HT-29 (cell line): ENCODE data around the gene CCL1. TPM values are rescaled to one million over a fixed set of nuclear protein-coding genes. Genes with fewer than 3 reads are reported as not detected.
A peak's percentile ranks its signal among the peaks of the same experiment; 100 is the strongest.
"Not testable (repeated sequence)": the region's sequence is repeated elsewhere in the genome, so short reads cannot be mapped to it uniquely, and the experiment has no call there.

Source experiments
- DNase-seq: peaks from one replicate; pipeline ENCODE4 v3.0.0-alpha.2; 2015; ENCODE audit warnings: low spot score
- total RNA-seq: library from RNA; depleted of rRNA; stranded (reverse); fragments of >200 nt; shearing (Covaris generic); gene quantifications from 2 replicates; pipeline ENCODE4 v1.2.3, GENCODE V29; 2014

The CCL1 gene
- total RNA-seq, 1 experiment from 2014 or later: not detected

DNA sequence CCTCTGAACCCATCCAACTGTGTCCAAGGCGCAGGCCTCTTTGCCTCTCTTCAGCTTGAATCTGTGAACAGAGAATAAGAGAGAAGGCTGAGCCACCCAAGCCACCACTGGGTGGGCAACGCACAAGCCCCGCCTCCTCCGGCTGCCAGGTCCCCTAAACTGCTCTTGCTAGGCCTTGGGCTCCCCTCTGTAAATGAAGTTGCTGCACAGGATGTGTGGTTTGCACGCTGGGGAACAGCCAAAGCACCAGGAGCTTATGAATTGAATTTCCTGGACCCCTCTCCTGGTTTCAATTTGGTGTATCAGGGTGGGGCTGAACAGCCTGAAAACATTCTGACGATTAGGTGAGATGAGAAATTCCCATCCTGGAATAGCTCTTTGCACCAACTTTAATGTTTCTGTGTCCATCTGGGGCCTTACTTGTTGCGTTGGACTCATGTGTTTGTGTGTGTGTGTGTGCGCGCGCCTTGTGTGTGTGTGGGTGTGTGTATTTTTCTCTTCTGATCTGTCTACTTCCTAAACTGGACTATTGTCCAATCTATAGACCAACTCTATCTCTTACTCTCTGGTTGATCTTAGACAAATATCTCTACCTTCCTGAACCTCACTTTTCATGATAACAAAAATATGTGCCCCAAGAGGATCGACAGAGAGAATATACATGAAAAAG is 2.3 kb downstream of the CCL1 start:
- DNase-seq: no peak

DNA sequence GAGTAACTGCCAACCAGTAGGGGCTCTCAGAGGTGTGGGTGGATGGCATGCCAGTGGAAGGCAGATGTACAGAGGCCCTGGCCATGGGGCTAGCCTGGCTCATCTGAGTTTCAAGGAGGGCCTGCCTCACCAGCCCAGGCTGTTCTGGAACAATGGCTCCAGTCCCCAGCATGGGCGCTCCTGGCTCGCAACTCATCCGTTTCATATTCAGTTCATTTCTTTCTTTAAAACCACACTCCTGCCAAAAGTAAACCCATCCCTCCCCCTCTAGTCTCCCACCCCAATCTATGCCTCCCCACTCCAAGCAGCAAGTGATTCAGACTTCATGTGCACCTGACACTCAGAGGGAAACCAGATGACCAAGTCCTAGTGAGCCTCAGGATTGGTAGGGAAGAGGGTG is 4.4 kb downstream of the CCL1 start:
- no peak for DNase-seq

DNA sequence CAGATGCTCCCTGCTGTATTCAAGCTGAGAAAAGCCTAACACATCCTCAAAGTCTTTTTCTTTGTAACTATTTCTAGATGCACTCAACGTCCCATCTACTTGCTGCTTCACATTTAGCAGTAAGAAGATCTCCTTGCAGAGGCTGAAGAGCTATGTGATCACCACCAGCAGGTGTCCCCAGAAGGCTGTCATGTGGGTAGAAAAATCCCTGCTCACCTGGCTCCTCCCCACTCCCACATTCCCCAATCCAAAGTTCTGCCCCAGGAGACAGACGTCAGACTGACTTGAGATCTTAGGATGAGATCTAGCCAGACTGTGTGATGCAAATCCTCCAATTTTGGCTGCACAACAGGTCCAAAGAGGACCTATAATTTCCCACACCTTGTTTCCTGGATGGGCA is 5.6 kb downstream of the CCL1 start:
- DNase-seq: peak; percentile 29

DNA sequence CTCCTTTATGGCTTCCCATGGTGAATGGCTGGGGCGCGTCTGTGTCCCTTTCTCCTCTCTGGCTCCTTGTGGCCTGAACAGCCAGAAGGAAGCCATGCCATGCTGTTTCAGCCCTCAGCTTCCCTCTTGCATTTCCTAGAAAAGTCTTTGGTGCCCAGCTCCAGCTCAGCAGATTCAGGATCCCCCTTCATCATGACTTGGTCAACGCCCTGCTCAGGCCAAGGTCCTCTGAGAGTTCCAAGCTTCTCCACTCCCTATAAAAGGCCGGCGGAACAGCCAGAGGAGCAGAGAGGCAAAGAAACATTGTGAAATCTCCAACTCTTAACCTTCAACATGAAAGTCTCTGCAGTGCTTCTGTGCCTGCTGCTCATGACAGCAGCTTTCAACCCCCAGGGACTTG is 6.8 kb downstream of the CCL1 start, which contains the start of gene CCL13:
Gene CCL13 (plus strand): TSS at position 287 of the 400 bp plus-strand sequence. CDS start 47 bp downstream, at position 334.
- DNase-seq: no peak

DNA sequence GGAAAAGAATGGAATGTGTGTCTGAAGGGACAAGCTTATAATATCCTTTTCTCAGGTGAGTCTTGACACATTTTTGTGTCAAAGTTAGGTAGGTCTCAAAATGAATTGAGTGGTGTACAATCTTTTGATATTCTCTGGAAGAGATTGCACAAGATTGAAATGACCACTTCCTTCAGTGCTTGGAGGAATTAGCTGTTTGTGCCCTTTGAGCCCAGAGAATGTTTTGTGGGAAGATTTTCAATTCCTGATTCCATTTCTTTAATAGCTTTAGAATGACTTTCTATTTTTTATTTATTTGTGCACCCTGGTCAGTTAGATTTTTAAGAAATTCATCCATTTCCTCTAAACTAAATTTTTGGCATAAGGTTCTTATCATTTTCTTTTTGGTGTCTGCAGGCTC is 8.4 kb downstream of the CCL1 start:
- no peak for DNase-seq

DNA sequence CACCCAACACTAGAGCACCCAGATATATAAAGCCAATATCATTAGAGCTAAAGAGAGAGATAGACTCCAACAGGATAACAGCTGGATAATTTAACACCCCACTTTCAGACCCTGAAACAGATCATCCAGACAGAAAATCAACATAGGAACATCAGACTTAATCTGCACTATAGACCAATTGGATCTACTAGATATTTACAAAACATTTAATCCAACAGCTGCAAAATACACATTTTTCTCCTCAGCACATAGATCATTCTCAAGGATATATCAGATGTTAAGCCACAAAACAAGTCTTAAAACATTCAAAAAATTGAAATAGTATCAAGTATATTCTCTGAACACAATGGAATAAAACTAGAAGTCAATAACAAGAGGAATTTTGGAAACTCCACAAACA is 10.8 kb downstream of the CCL1 start:
- no peak for DNase-seq

DNA sequence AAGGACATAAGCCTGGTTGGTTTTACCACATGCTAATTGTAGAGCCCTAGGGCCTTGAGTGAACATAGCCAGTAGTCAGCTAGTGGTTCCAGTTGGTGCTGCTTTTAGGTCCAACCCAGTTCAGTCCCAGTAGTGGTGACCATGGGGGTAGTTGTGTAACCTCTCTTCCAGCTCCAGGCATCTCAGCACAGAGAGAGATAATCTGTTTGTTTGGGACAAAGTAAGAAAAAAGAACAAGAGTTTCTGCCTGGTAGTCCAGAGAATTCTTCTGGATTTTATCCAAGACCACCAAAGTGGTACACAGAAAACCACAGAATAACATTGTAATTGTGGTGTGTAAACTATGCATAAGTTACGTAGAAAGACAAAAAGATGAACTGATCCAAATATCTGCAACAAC is 11.9 kb downstream of the CCL1 start:
- no peak for DNase-seq

DNA sequence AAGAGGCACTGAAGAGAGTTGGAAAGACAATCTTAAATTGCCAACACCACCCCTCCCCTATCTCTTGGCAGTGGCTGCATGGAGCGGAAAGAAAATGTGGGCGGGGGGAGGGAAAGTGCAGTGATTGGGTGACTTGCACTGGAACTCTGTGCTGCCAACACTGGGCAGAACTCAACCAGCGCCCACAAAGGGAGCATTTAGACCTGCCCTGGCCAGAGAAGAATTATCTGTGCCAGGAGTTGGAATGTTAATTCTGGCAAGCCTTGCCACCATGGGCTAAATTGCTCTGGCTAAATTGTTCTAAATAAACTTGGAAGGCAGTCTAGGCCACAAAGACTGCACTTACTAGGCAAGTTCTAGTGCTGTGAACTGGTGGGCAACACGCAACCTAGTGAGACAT is 13.3 kb downstream of the CCL1 start:
- no peak for DNase-seq

DNA sequence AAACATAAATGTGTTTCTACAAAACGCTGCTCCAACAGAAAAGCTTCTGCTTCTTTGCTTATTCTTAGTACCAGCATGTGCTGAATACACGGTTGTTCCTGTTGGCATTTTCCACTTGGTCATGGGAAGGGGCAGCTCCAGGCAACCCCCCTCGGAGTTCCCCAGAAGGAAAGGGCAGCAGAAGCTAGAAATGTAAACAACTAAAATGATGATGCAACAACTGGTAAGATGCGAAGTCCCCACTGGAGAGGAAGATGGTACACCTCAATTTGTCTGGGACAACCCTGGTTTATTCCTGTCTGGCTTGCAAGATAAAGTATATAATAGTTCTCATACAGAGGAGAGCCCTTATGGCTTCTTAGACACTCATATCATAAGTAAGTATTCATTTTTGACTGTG is 16.0 kb downstream of the CCL1 start:
- DNase-seq: no peak

DNA sequence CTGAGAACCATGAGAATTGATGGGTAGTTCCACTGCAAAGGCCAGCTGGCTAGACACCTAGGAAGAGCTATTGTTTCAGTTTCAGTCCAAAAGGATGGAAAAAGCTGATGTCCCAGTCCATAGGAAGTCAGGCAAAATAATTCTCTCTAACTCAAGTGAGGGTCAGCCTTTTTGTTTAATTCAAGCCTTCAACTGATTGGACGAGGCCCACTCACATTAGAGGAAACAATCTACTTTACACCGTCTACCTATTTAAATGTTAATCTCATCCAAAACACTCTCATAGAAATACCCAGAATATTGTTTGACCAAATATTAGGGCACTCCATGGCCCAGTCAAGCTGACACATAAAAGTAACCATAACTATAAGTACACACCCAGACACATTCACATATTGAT is 21.1 kb downstream of the CCL1 start:
- DNase-seq: no peak

DNA sequence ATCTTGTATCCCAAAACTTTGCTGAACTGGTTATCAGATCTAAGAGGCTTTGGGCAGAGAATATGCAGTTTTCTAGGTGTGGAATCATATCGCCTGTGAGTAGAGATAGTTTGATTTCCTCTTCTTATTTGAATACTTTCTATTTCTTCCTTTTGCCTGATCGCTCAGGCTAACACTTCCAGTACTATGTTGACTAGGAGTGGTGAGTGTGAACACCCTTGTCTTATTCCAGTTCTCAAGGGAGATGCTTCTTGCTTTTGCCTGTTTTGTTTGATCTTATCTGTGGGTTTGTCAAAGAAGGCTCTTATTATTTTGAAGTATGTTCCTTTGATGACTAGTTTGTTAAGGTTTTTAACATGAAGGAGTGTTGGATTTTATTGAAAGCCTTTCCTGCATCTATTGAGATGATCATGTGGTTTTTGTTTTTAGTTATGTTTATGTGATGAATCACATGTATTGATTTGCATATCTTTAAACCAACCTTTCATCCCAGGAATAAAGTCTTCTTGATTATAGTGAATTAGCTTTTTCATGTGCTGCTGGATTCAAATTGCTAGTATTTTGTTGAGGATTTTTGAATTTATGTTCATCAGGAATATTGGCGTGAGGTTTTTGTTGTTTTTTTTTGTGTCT is 23.8 kb downstream of the CCL1 start:
- no peak for DNase-seq

DNA sequence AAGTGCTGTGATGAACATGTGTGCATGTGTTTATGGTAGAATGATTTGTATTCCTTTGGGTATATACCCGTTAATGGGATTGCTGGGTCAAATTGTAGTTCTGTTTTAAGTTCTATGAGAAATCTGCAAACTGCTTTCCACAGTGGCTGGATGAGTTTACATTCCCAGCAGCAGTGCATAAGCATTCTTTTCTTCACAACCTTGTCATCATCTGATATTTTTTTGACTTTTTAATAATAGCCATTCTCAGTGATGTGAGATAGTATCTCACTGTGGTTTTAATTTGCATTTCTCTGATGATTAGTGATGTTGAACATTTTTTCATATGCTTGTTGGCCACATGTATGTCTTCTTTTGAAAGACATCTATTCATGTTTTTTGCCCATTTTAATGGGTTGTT is 25.3 kb downstream of the CCL1 start:
- DNase-seq: no peak

DNA sequence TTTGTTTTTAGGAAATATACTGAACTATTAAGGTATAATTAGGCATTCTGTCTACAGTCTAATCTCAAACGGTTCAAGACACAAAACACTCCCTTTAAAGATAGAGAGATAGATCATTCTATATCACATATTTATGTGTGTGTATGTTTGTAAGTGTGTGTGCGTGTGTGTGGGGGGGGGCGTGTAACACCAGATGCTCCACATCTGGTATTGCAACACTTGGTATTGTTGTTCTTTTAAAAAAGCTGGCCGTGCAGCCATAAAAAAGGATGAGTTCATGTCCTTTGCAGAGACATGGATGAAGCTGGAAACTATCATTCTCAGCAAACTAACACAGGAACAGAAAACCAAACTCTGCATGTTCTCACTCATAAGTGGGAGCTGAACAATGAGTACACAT is 35.5 kb downstream of the CCL1 start:
- not testable (repeated sequence) for DNase-seq

DNA sequence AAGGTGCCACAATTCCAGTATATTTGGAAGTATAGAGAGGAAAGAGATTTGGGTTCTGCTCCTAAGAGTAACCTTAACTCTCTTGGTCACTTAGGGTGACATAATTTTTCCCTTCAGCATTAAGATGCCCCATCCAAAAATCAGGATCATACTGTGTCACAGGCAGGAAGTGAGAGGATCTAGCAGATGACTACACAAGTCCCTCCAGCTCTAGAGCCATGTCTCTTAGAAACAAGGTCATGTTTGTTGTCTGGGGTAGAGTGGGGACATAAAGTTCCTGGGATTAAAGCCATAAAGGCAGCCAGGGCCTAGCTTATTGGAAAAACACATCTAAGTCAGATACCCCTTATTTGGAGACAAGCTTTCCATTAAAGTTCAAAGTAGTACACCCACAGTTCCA is 41.1 kb downstream of the CCL1 start:
- no peak for DNase-seq

DNA sequence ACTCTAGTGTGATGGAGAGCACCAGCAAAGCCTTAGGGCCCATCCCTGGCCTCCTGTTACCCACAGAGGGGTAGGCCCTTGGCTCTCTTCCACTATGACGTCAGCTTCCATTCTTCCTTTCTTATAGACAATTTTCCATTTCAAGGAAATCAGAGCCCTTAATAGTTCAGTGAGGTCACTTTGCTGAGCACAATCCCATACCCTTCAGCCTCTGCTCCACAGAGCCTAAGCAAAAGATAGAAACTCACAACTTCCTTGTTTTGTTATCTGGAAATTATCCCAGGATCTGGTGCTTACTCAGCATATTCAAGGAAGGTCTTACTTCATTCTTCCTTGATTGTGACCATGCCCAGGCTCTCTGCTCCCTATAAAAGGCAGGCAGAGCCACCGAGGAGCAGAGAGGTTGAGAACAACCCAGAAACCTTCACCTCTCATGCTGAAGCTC is 44.0 kb downstream of the CCL1 start, which contains the start of gene CCL8:
Gene CCL8 (plus strand): TSS at position 397 of the 445 bp plus-strand sequence. CDS start 67 bp downstream, outside the sequence.
- DNase-seq: no peak

DNA sequence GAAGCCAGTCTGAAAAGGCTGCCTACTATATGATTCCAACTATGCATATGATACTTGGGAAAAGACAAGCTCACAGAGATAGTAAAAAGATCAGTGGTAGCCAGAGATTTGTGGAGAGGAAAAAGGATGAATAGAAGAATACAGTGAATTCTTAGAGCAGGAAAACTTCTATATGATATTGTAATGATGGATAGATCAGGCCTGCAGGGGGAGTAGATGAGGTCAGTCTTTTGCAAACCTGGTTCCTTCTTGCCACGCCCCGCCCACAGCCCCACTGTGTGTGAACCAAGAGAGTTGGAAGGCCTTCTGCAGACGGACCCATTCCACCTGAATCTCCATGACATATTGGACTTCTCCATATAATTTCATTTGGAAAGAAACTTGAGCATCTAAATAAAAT is 44.6 kb downstream of the CCL1 start:
- DNase-seq: peak; percentile 33

DNA sequence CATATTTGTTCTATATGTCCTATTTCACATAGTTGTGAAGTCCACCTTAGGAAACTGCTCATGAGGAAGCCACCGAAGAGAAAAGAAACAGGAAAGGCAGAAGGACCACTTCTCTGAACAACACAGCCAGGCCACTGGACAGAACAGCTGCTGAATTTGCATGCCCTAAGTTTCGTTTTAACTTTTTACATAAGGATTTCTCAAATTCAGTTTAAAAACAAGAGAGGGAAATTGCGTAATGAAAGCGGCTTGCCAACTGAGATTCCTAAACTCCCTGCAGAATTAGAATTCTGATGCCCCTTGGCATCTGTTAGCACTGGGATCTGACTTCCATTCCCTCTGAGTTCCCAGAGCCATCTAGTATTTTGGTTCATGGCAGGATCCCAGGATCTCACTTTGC is 48.8 kb downstream of the CCL1 start:
- no peak for DNase-seq

DNA sequence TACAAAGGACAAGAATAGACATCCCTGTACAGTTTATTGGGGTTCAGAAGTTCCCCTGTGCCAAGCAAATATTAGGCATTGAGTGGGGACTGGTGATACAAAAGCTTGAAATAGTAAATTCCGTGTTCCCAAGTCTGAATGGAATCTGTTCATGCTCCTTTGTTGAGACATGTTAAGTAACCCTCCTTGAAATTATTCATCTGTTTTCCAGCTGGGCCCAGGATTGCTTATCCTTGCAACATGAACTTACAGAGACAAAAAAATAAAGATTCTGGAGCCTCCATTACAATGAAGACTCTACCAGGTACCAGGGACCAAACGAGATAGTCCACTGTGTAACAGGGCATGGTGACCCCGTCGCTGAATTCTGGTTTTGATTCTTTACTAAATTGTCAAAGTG is 49.9 kb downstream of the CCL1 start:
- DNase-seq: no peak

DNA sequence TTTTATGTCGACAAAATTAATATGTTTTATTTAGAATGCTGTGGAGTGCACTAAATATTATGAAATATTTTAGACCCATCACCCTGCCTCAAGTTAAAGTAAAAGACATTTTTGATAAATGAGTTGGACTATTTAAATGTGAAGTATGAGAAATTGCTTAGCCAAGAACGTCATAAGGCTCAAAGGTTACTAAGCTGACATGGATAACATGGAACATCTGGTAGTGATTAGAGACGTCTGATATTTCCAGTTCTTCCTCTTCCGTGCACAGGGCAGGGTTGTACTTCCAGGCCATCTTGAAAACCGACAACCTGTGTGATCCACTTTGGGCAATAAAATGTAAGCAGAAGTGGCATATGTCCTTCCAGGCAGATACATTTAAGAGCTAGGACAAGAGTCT is 51.0 kb downstream of the CCL1 start:
- no peak for DNase-seq

DNA sequence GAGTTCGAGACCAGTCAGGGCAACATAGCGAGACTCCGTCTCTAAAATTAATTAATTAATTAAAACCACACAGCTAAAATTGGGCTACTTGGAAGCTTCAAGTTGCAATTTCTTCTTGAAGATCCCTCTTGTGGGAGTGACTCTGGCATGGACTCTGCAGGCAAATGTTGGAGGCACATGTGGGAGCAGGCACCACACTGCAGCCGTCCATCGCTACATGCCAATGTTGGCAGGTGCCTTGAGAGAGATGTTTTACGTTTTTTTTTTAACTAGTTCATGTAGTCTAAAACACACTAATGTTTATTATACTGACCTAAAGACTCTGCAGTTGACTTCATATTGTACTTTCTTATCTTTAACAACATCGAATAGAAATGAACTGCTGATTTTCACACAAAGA is 51.7 kb downstream of the CCL1 start:
- no peak for DNase-seq
